HG03457 (cell line): ENCODE results near the gene TMEM106A.
"Not testable (repeated sequence)": the region's sequence is repeated elsewhere in the genome, so short reads cannot be mapped to it uniquely, and the experiment has no call there.

Experiments
- ATAC-seq: cut with Tn5 transposase; IDR thresholded peaks from one replicate; pipeline ENCODE4 v1.9.1; 2021; ENCODE audit warnings: moderate number of reproducible peaks; ENCODE audit not compliant: unreplicated experiment

The TMEM106A gene

GRCh38 chr17:43213545-43213944 is 1.9 kb downstream of the TMEM106A start:
- ATAC-seq: no peak

GRCh38 chr17:43215341-43215740 is 3.7 kb downstream of the TMEM106A start:
- no peak for ATAC-seq

- ATAC-seq: no peak
Measured at GRCh38 chr17:43216369-43216761, 4.7 kb downstream of the TMEM106A start.

GRCh38 chr17:43216762-43217613 is 5.3 kb downstream of the TMEM106A start:
- no peak for ATAC-seq

GRCh38 chr17:43217614-43218087 is 6.0 kb downstream of the TMEM106A start:
- no peak for ATAC-seq

- no peak for ATAC-seq
Measured at GRCh38 chr17:43219001-43219400, 7.3 kb downstream of the TMEM106A start.

GRCh38 chr17:43219746-43220380 is 8.2 kb downstream of the TMEM106A start:
- ATAC-seq: no peak

- no peak for ATAC-seq
Measured at GRCh38 chr17:43220511-43221125, 8.9 kb downstream of the TMEM106A start.

- no peak for ATAC-seq
Measured at GRCh38 chr17:43224146-43224705, 12.6 kb downstream of the TMEM106A start.

- no peak for ATAC-seq
Measured at GRCh38 chr17:43226393-43226792, 14.7 kb downstream of the TMEM106A start.

- ATAC-seq: not testable (repeated sequence)
Measured at GRCh38 chr17:43228020-43228782, 16.5 kb downstream of the TMEM106A start, which contains the start of gene CCDC200. TSS of gene CCDC200 (minus strand) at chr17:43228623. CDS start at chr17:43228554, 69 bp downstream.

GRCh38 chr17:43231205-43232020 is 19.7 kb downstream of the TMEM106A start:
- not testable (repeated sequence) for ATAC-seq

- not testable (repeated sequence) for ATAC-seq
Measured at GRCh38 chr17:43232021-43232699, 20.5 kb downstream of the TMEM106A start.

GRCh38 chr17:43233263-43233662 is 21.6 kb downstream of the TMEM106A start:
- not testable (repeated sequence) for ATAC-seq

- ATAC-seq: not testable (repeated sequence)
Measured at GRCh38 chr17:43233877-43234276, 22.2 kb downstream of the TMEM106A start, which contains the start of gene RNU2-1. TSS of gene RNU2-1 (minus strand) at chr17:43233977.

- not testable (repeated sequence) for ATAC-seq
Measured at GRCh38 chr17:43239597-43239996, 27.9 kb downstream of the TMEM106A start.

- not testable (repeated sequence) for ATAC-seq
Measured at GRCh38 chr17:43240596-43241352, 29.1 kb downstream of the TMEM106A start.

GRCh38 chr17:43246456-43246855 is 34.8 kb downstream of the TMEM106A start:
- not testable (repeated sequence) for ATAC-seq
